SHP77 treated with DMSO at 0.1 percent for 48 hours (cell line): ENCODE measurements around the gene BARD1.
"Not testable (repeated sequence)": the region's sequence is repeated elsewhere in the genome, so short reads cannot be mapped to it uniquely, and the experiment has no call there.

Experiments
- DNase-seq: peaks from one replicate; lab custom pipeline; 2025; lab: John Stamatoyannopoulos, UW

BARD1 gene

GRCh38 chr2:214765180-214765579, 44.3 kb downstream of the BARD1 start:
- DNase-seq = no peak

GRCh38 chr2:214753455-214753854, 56.0 kb downstream of the BARD1 start:
- DNase-seq = no peak

GRCh38 chr2:214750529-214750928, 59.0 kb downstream of the BARD1 start:
- no peak for DNase-seq

- DNase-seq = no peak
Observed at GRCh38 chr2:214747992-214748391, 61.5 kb downstream of the BARD1 start.

- DNase-seq = no peak
Observed at GRCh38 chr2:214742119-214742518, 67.4 kb downstream of the BARD1 start.

- no peak for DNase-seq
Observed at GRCh38 chr2:214740867-214741395, 68.6 kb downstream of the BARD1 start.

GRCh38 chr2:214737188-214737587, 72.3 kb downstream of the BARD1 start:
- DNase-seq = no peak

GRCh38 chr2:214730800-214731407, 78.6 kb downstream of the BARD1 start:
- no peak for DNase-seq

- DNase-seq = no peak
Observed at GRCh38 chr2:214730248-214730647, 79.2 kb downstream of the BARD1 start.

GRCh38 chr2:214724741-214725140, 84.7 kb downstream of the BARD1 start:
- DNase-seq = no peak

GRCh38 chr2:214717837-214718236, 91.6 kb downstream of the BARD1 start:
- not testable (repeated sequence) for DNase-seq

GRCh38 chr2:214716811-214717560, 92.5 kb downstream of the BARD1 start:
- DNase-seq = no peak

- no peak for DNase-seq
Observed at GRCh38 chr2:214715025-214715424, 94.5 kb downstream of the BARD1 start.

- no peak for DNase-seq
Observed at GRCh38 chr2:214713080-214713830, 96.2 kb downstream of the BARD1 start.

- DNase-seq = no peak
Observed at GRCh38 chr2:214710729-214711128, 98.8 kb downstream of the BARD1 start.

GRCh38 chr2:214706986-214707385, 102.5 kb downstream of the BARD1 start:
- DNase-seq = no peak

GRCh38 chr2:214699236-214699635, 110.2 kb downstream of the BARD1 start:
- DNase-seq = no peak

GRCh38 chr2:214696681-214697080, 112.8 kb downstream of the BARD1 start:
- DNase-seq = no peak

GRCh38 chr2:214695789-214696188, 113.7 kb downstream of the BARD1 start:
- no peak for DNase-seq

GRCh38 chr2:214683557-214683956, 125.9 kb downstream of the BARD1 start:
- not testable (repeated sequence) for DNase-seq

GRCh38 chr2:214679736-214680135, 129.7 kb downstream of the BARD1 start:
- DNase-seq = no peak

GRCh38 chr2:214676421-214677089, 132.9 kb downstream of the BARD1 start:
- no peak for DNase-seq
